GM12891 (cell line): ENCODE results near the gene MTCL1.

Experiments
- PAX5 ChIP-seq: IDR thresholded peaks from 2 replicates; pipeline ENCODE4 v1.6.1; 2011; ENCODE audit warnings: low read length, moderate library complexity, mild to moderate bottlenecking; ENCODE audit not compliant: insufficient read depth, severe bottlenecking
- POLR2A ChIP-seq: IDR thresholded peaks from 2 replicates; pipeline ENCODE4 v1.6.1; 2011; ENCODE audit warnings: low read depth, low read length, control low read depth
- POLR2AphosphoS5 ChIP-seq: IDR thresholded peaks from 2 replicates; pipeline ENCODE4 v1.6.1; 2011; ENCODE audit warnings: low read depth, low read length, control low read depth
- SPI1 ChIP-seq: IDR thresholded peaks from 2 replicates; pipeline ENCODE4 v1.6.1; 2011; ENCODE audit warnings: low read depth, low read length, control low read depth
- TAF1 ChIP-seq: IDR thresholded peaks from 2 replicates; pipeline ENCODE4 v1.6.1; 2011; ENCODE audit warnings: low read depth, low read length, control low read depth

DNA sequence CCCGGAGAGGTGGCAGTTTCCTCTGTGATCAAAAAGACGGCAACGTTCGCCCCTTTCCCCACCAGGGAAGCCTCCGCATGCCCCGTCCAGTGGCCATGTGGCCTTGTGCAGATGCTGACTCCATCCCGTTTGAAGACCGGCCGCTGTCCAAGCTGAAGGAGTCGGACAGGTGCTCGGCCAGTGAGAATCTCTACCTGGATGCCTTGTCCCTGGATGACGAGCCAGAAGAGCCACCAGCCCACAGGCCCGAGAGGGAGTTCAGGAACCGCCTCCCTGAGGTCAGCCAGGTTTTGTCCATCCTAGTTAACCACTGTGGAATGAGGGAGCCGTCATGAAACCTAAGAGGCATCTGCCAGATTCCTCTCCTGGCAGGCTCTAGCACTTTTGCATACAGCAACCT lies 113.6 kb downstream of the MTCL1 start:
- TF ChIP-seq TAF1 (no peak), POLR2A (no peak), SPI1 (no peak), POLR2AphosphoS5 (no peak), PAX5 (no peak)
